Measurements from ENCODE around the gene PAM.

- TF ChIP-seq CTCF (IDR thresholded peaks at IDR 0.05; ENCODE audit: low read depth, low read length, missing input control) (no peak), GABPA (IDR thresholded peaks at IDR 0.05 in 1 of 2, conservative IDR thresholded peaks at IDR 0.05 in 1 of 2) (no peak), ATF3 (IDR thresholded peaks at IDR 0.05) (no peak), MAX (IDR thresholded peaks at IDR 0.05) (no peak), SP1 (IDR thresholded peaks at IDR 0.05) (no peak), TAF1 (conservative IDR thresholded peaks at IDR 0.05) (no peak), REST (IDR thresholded peaks at IDR 0.05) (no peak), EGR1 (IDR thresholded peaks at IDR 0.05; ENCODE audit: low read depth in 2 of 2) (no peak), RAD21 (IDR thresholded peaks at IDR 0.05) (no peak)
Observed at GRCh38 chr5:102933316-102933715, 178.2 kb downstream of the PAM start.
